Duodenal mucosa (tissue), 2 donors: ENCODE data around the gene TRMT2A.
A peak's percentile ranks its signal among the peaks of the same experiment; 100 is the strongest.
"Not testable (repeated sequence)": the region's sequence is repeated elsewhere in the genome, so short reads cannot be mapped to it uniquely, and the experiment has no call there.

ENCODE experiments used
- H3K27ac ChIP-seq: one replicate; pipeline ENCODE4 v1.7.0; 2013; ENCODE audit warnings: low read depth, low read length
- H3K27me3 ChIP-seq, 2 donors: one replicate each; pipeline ENCODE4 v1.7.0; 2013; ENCODE audit warnings: low read length in 2 of 2, control low read depth in 1 of 2; ENCODE audit not compliant: insufficient read depth in 2 of 2, control insufficient read depth in 1 of 2
- H3K36me3 ChIP-seq, 2 donors: one replicate each; pipeline ENCODE4 v1.7.0; 2013; ENCODE audit warnings: low read length in 2 of 2, control low read depth in 1 of 2; ENCODE audit not compliant: insufficient read depth in 2 of 2, control insufficient read depth in 1 of 2
- H3K4me1 ChIP-seq, 2 donors: one replicate each; pipeline ENCODE4 v1.7.0; 2013; ENCODE audit warnings: low read length in 2 of 2, control low read depth in 1 of 2; ENCODE audit not compliant: insufficient read depth in 2 of 2, control insufficient read depth in 1 of 2
- H3K4me3 ChIP-seq, 2 donors: one replicate each; pipeline ENCODE4 v1.7.0; 2013; ENCODE audit warnings: low read length in 2 of 2, low read depth in 1 of 2
- H3K9ac ChIP-seq, 2 donors: one replicate each; pipeline ENCODE4 v1.7.0; 2013; ENCODE audit warnings: low read length in 2 of 2, low read depth in 1 of 2
- H3K9me3 ChIP-seq, 2 donors: one replicate each; pipeline ENCODE4 v1.7.0; 2013; ENCODE audit warnings: low read length in 2 of 2, control low read depth in 1 of 2; ENCODE audit not compliant: control insufficient read depth in 1 of 2

Gene TRMT2A, protein sequence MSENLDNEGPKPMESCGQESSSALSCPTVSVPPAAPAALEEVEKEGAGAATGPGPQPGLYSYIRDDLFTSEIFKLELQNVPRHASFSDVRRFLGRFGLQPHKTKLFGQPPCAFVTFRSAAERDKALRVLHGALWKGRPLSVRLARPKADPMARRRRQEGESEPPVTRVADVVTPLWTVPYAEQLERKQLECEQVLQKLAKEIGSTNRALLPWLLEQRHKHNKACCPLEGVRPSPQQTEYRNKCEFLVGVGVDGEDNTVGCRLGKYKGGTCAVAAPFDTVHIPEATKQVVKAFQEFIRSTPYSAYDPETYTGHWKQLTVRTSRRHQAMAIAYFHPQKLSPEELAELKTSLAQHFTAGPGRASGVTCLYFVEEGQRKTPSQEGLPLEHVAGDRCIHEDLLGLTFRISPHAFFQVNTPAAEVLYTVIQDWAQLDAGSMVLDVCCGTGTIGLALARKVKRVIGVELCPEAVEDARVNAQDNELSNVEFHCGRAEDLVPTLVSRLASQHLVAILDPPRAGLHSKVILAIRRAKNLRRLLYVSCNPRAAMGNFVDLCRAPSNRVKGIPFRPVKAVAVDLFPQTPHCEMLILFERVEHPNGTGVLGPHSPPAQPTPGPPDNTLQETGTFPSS

DNA sequence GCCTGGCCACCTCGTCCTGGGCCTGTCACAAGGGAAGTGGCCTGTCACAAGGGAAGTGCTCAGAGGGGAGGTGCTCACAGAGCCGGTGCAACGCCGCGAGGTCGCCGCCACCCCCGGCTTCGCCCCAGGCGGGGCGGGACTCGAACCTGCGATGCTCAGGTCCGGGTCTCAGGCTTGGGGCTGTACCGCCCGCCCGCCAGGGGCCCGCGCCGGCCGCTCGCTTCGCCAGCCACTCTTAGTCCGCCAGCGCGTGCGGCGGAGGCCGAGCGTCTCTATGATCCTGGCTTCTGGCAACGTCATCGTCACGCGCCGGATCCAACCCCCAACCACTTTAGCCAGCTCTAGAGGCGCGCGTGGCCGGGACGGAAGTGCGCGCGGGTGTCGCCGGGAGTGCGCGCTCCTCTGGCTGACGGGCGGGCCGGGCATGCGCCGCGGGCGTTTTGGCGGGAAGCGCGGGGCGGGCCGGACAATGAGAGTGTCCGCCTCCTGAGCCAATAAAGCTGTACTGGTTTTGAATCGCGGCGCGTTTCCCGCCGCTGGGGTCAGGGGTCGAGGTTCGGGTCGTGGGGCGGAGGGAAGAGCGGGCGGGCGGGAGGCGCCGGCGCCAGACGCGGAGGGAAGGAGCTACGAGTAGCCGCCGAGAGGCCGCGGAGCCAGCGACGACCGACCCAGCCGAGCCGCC is at the start of gene TRMT2A:
TSS of gene TRMT2A (minus strand) at position 276 of the 682 bp plus-strand sequence. CDS start 320 bp downstream, outside the sequence.
- Histone ChIP-seq H3K9me3 (no peaks in the 10 kb centered on the region), H3K4me1 (peaks cover 21 to 28% of the 10 kb centered on the region in 2 donors), H3K4me3 (peak within 1 kb of the TSS; percentile 88 to 89), H3K9ac (peak within 1 kb of the TSS; percentile 77 to 85), H3K27ac (peak within 1 kb of the TSS; percentile 75), H3K36me3 (peaks cover 17 to 65% of the 10 kb centered on the region in 2 donors), H3K27me3 (no peaks in the 10 kb centered on the region)

DNA sequence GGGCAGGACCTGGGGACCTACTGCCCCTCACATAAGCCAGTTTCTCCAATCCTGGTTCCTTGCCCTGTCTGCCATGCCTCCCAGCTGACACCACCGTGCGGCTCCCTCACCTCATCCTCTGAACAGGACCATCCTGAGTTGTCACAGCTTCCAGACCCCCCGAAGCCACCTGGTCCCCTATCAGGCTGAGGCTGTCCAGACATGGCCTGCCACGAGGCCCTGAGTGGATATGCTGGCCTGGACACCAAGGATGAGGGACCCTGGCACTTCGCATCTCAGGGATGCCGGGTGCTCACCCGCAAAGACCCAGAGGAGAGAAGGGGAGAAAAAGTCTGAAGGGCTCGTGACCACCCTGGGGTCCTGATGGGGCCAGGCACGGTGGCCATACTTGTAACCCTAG is 49.7 kb upstream of the TRMT2A start:
- H3K36me3 ChIP-seq = no peaks in the 10 kb centered on the region
- H3K4me3 ChIP-seq = no peak overlapping the region
- H3K27me3 ChIP-seq = no peaks in the 10 kb centered on the region
- H3K9me3 ChIP-seq = no peaks in the 10 kb centered on the region
- no peaks in the 10 kb centered on the region for H3K4me1 ChIP-seq
- H3K9ac ChIP-seq = no peak overlapping the region
- no peak overlapping the region for H3K27ac ChIP-seq

DNA sequence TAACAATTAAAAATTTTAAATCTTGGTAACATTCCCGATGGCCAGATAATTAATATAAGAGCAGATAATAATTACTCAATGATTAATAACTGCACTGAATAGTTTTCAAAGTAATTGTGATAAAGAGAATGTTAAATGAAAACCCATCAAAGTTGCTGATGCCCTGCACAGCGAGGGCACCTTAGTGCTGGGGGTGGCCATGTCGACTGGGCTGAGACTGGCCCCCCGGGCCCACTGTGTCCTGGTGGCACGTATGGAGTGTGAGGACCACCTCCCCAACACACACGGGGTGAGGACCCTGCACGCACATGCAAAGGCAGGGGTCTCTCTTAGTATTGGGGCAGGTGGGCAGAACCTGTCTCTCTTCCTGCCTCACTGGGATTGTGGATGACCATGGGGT is 48.9 kb upstream of the TRMT2A start:
- Histone ChIP-seq H3K4me3 (no peak overlapping the region), H3K4me1 (no peaks in the 10 kb centered on the region), H3K9ac (no peak overlapping the region), H3K36me3 (no peaks in the 10 kb centered on the region), H3K27me3 (no peaks in the 10 kb centered on the region), H3K9me3 (no peaks in the 10 kb centered on the region), H3K27ac (no peak overlapping the region)

- H3K4me3 ChIP-seq = no peak overlapping the region
- H3K36me3 ChIP-seq = no peaks in the 10 kb centered on the region
- no peak overlapping the region for H3K9ac ChIP-seq
- H3K4me1 ChIP-seq = no peaks in the 10 kb centered on the region
- no peaks in the 10 kb centered on the region for H3K27me3 ChIP-seq
- H3K27ac ChIP-seq = no peak overlapping the region
- H3K9me3 ChIP-seq = no peaks in the 10 kb centered on the region
Observed at GRCh38 chr22:20165421-20165820, 48.4 kb upstream of the TRMT2A start.

DNA sequence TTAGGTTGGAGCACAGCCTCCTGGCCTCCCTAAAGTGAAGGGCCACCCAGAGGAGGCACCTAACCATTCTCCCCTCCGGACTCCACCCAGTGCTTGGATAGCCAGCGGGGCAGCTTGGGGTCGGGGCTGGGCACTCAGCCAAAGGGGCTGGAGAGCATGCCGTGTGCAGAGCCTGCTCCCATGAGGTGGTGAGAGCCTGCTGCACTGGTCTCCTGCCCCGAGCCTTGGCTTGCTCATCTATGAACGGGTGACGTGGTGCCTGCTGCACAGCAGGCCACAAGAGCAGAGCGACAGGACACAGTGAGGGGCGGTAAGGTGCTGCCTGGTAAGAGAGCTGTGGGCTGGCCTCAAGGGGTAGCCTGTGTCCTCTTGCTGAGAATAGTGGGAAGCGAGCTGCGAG is 47.8 kb upstream of the TRMT2A start:
- no peaks in the 10 kb centered on the region for H3K9me3 ChIP-seq
- H3K4me1 ChIP-seq = no peaks in the 10 kb centered on the region
- no peaks in the 10 kb centered on the region for H3K36me3 ChIP-seq
- H3K27ac ChIP-seq = no peak overlapping the region
- H3K27me3 ChIP-seq = no peaks in the 10 kb centered on the region
- no peak overlapping the region for H3K9ac ChIP-seq
- H3K4me3 ChIP-seq = no peak overlapping the region

DNA sequence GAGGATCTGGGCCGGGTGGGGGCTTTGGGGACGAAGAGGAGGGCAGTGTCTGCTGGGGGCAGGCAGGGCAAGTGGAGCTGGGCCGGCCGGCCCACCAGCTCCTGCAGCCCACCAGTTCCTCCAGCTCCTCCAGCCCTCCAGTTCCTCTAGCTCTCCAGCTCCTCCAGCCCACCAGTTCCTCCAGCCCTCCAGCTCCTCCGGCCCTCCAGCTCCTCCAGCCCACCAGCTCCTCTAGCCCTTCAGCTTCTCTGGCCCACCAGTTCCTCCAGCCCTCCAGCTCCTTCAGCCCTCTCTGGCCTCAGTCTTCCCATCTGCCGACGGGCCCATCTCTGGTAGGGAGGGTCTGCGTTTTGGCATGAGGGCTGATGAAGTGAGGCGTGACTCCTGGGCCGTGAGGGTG is 43.0 kb upstream of the TRMT2A start:
- no peaks in the 10 kb centered on the region for H3K9me3 ChIP-seq

GRCh38 chr22:20159531-20159930 is 42.5 kb upstream of the TRMT2A start:
- not testable (repeated sequence) for H3K27me3 ChIP-seq

More for the DNA sequence above, 43.0 kb upstream of the TRMT2A start:
- Histone ChIP-seq H3K27me3 (no peaks in the 10 kb centered on the region), H3K4me1 (no peaks in the 10 kb centered on the region), H3K27ac (no peak overlapping the region), H3K4me3 (no peak overlapping the region), H3K9ac (no peak overlapping the region), H3K36me3 (no peaks in the 10 kb centered on the region)

DNA sequence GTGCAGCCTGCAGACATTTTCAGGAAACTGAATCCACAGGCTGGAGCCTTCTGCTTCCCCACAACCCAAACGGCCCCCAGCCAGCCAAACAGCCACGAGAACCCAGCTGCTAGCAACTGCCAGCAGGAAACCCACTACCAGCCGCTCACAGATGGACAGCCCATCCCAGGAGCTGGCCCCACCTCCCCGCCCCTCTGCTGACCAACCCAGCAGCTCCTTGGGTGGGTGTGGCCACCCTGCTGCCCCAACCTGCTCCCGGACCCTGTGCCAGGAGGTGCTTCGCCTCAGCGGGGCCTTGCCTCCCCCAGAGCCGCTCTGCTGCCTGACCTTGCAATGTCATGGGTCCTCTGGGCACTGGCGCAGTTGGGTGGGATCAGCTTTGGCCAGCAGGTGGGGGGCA is 42.0 kb upstream of the TRMT2A start:
- H3K9ac ChIP-seq = no peak overlapping the region
- no peaks in the 10 kb centered on the region for H3K4me1 ChIP-seq
- H3K27ac ChIP-seq = no peak overlapping the region
- no peaks in the 10 kb centered on the region for H3K36me3 ChIP-seq
- H3K27me3 ChIP-seq = no peaks in the 10 kb centered on the region
- H3K4me3 ChIP-seq = no peak overlapping the region
- H3K9me3 ChIP-seq = no peaks in the 10 kb centered on the region

More at GRCh38 chr22:20159531-20159930, 42.5 kb upstream of the TRMT2A start:
- H3K27ac ChIP-seq, H3K4me3 ChIP-seq, H3K4me1 ChIP-seq, H3K9me3 ChIP-seq, H3K9ac ChIP-seq, H3K36me3 ChIP-seq: not testable (repeated sequence)

DNA sequence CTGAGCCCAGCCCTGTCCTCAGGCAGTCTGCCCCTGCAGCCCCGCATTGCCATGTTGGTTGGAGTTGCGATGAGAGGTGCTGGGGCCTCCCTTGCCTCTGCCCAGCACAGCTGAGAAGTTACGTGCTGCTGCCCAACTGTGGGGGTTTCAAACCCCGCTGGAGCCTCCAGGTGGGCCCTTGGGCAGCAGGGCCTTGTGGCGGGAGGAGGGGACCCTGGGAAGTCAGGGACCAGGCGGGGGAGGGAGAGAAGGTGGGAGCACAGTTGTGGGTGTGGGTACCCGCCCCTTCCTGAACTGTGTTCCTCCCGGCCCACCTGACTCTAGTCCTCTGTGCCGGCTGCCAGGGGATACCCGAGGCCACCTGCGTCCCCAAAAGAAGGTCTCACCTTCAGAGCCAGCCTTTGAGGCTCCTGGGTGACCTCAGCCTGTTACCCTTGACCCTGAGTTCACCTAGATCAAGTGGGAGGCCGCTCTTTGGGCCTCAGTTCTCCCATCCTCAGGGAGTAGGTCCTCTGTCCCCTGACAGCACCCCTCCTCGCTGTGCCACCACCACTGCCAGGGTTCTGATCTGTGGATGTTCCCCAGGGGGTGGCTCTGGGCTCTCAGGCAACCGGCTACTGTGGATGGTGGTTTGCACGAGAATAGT is 41.5 kb upstream of the TRMT2A start:
- no peak overlapping the region for H3K9ac ChIP-seq
- H3K9me3 ChIP-seq = no peaks in the 10 kb centered on the region
- H3K27ac ChIP-seq = no peak overlapping the region
- no peaks in the 10 kb centered on the region for H3K4me1 ChIP-seq
- H3K27me3 ChIP-seq = no peaks in the 10 kb centered on the region
- no peaks in the 10 kb centered on the region for H3K36me3 ChIP-seq
- H3K4me3 ChIP-seq = no peak overlapping the region
